GM12801 (cell line): ENCODE results near the gene PLEK2.

Experiments used
- TF ChIP-seq, protein P1 (sequence below): IDR thresholded peaks from one replicate; pipeline ENCODE4 v1.5.1; 2011; ENCODE audit warnings: control low read depth; ENCODE audit not compliant: insufficient read length; ENCODE audit errors: extremely low read depth

PLEK2 gene

DNA sequence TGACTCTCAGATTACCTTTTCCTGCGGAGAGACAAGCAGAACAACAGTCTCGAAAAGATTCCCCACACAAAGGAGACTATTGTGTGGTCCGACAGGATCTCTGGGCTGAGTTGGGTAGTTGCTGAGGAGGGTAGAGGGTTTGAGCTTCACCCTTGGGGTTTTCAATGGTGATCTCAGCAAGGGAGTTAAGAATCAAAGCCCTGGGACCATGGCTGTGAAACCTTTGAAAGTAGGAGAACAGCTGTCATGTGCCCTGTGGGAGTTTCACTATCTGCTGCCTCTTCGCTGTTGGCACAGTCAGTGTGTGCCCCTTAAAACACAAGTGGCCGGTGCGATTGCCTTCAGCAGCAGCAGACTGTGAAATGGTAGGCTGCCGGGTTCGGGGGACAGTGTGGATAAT lies 14.2 kb upstream of the PLEK2 start:
- TF ChIP-seq, protein P1, sequence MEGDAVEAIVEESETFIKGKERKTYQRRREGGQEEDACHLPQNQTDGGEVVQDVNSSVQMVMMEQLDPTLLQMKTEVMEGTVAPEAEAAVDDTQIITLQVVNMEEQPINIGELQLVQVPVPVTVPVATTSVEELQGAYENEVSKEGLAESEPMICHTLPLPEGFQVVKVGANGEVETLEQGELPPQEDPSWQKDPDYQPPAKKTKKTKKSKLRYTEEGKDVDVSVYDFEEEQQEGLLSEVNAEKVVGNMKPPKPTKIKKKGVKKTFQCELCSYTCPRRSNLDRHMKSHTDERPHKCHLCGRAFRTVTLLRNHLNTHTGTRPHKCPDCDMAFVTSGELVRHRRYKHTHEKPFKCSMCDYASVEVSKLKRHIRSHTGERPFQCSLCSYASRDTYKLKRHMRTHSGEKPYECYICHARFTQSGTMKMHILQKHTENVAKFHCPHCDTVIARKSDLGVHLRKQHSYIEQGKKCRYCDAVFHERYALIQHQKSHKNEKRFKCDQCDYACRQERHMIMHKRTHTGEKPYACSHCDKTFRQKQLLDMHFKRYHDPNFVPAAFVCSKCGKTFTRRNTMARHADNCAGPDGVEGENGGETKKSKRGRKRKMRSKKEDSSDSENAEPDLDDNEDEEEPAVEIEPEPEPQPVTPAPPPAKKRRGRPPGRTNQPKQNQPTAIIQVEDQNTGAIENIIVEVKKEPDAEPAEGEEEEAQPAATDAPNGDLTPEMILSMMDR = no peak

GRCh38 chr14:67425608-67426007 lies 13.6 kb upstream of the PLEK2 start:
- TF ChIP-seq, protein P1 = no peak

GRCh38 chr14:67424539-67424938 lies 12.6 kb upstream of the PLEK2 start:
- TF ChIP-seq, protein P1 = no peak

DNA sequence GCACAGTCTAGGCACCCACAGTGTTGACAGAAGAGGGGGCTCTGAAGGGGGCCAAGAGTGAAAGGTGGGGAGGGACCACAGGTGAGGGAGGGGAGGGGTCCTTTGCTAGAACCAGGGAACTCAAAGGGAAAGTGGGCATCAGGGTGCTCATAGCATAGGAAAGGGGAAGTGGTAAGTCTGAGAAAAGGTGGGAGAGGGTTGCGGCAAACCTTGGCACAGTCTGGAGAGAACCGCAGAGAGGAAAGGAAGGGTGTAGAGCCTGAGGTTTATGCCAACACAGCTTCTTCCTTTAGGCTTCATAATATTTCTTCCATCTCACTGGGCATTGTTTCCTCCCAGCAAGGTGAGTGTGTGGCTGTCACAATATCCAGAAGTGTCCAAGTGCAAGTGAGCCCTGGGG lies 11.5 kb upstream of the PLEK2 start:
- TF ChIP-seq, protein P1 = no peak

DNA sequence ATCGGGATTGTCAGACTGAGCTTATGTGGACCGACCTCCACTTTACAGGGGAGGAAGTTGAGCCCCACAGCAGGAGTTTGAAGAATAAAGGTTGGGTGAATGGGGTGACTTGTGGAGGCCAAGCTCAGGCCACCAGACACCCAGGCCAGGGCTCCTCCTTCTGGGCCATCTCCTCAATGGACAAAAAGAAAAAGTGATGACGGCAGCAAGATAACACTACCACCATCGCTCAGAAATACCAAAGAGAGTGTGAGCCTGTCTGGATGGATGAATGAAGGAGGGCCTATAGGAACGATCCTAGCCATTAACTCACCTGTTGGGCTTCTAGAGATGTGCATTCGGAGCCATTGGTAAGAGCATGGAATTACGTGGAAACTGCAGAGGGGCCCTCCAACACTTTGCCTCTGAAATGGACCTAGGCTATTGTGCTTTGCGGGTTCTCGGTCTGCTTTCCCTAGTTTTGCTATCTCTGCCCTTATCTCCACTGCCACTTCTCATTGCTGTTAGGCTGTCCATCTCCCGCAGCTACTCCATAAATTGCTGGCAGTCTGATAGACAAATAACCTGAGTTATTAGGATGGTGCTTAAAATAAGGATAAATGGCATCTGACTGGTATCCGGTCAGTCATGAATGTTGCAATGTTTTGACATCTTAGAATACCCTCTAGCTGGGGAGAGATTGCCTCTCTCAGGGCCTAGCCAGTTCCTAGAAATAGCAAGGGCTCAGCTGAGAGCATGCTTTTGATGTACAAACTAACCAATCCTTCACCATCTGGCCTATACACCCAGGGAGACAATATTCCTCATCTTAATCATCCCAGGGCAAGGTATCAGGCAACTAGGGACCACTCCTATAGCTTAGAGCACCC lies 9.6 kb upstream of the PLEK2 start:
- TF ChIP-seq, protein P1 = no peak

- TF ChIP-seq, protein P1 = no peak
These were observed 8.3 kb upstream of the PLEK2 start for GRCh38 chr14:67420102-67420739.

GRCh38 chr14:67418401-67419191 lies 6.6 kb upstream of the PLEK2 start:
- TF ChIP-seq, protein P1 = no peak
